SH-SY5Y (cell line): ENCODE measurements around the gene FIBIN.

ENCODE experiments used
- GATA2 ChIP-seq: IDR thresholded peaks from 2 replicates; pipeline ENCODE4 v1.6.1; 2011; ENCODE audit warnings: mild to moderate bottlenecking, low read depth, low read length
- GATA3 ChIP-seq: IDR thresholded peaks from 2 replicates; pipeline ENCODE4 v1.6.1; 2011; ENCODE audit warnings: low read depth, mild to moderate bottlenecking, low read length, moderate library complexity

FIBIN gene

GRCh38 chr11:27029966-27030365, 36.1 kb downstream of the FIBIN start:
- TF ChIP-seq GATA2, result no peak
- TF ChIP-seq GATA3, result no peak

GRCh38 chr11:27031754-27032153, 37.8 kb downstream of the FIBIN start:
- TF ChIP-seq GATA2 (no peak), GATA3 (no peak)

GRCh38 chr11:27039873-27040272, 46.0 kb downstream of the FIBIN start:
- TF ChIP-seq GATA2 (no peak), GATA3 (no peak)

GRCh38 chr11:27040302-27041115, 46.6 kb downstream of the FIBIN start, which contains the start of gene BBOX1:
Gene BBOX1 (plus strand): TSS chr11:27040815. CDS start chr11:27055431, 14,616 bp downstream.
- TF ChIP-seq GATA2, result no peak
- TF ChIP-seq GATA3, result no peak

- TF ChIP-seq GATA3 (no peak), GATA2 (no peak)
Measured at GRCh38 chr11:27041141-27041899, 47.4 kb downstream of the FIBIN start.
